ENCODE results near the gene TMPRSS13.
"Not testable (repeated sequence)": the region's sequence is repeated elsewhere in the genome, so short reads cannot be mapped to it uniquely, and the experiment has no call there.

The TMPRSS13 gene

GRCh38 chr11:117869604-117870003 is 59.6 kb downstream of the TMPRSS13 start:
- DNase-seq: no peak

GRCh38 chr11:117868815-117869561 is 60.2 kb downstream of the TMPRSS13 start:
- no peak for DNase-seq

DNA sequence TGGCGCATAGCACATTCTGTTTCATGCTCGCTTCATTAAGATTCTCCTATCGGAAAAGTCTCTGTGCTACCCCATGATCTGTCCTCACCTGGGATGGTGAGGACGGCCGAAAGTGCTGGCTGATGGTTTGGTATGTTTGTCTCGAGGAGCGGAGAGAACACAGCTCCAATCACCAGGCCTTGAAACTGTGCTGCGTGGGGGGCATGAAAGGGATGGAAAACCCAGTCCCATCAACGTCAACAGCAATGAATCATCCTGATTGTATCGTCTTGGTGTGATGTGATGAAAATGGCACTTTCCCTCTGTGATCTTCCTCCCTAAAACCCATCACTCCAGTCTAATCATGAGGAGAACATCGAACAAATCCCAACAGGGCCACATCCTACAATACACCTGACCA is 61.1 kb downstream of the TMPRSS13 start:
- DNase-seq: no peak

GRCh38 chr11:117866526-117866925 is 62.7 kb downstream of the TMPRSS13 start:
- no peak for DNase-seq

DNA sequence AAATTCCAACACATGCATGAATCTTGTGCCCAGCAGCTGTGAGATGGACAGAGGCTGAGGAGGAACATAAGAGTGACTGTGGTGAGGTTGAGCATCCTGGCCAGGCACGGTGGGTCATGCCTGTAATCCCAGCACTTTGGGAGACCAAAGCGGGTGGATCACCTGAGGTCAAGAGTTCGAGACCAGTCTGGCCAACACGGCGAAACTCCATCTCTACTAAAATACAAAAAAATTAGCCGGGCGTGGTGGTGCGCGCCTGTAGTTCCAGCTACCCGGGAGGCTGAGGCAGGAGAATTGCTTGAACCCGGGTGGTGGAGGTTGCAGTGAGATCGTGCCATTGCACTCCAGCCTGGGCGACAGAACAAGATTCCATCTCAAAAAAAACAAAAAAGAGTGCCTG is 63.7 kb downstream of the TMPRSS13 start:
- DNase-seq: not testable (repeated sequence)

DNA sequence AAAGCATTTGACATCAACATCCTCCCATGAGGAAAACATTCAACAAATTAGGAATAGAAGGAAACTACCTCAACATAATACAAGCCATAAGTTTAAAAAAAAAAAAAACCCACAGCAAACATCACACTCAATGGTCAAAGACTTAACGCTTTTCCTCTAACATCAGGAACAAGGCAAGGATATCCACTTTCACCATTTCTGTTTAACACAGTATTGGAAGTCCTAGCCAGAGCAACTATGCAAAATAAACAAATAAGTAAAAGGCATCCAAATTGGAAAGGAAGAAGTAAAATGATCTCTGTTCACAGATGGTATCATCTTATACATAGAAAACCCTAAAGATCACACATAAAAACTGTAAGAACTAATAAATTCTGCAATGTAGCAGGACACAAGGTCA is 65.8 kb downstream of the TMPRSS13 start:
- DNase-seq: no peak

GRCh38 chr11:117862753-117863152 is 66.4 kb downstream of the TMPRSS13 start:
- no peak for DNase-seq

- DNase-seq: no peak
Measured at GRCh38 chr11:117862019-117862725, 67.0 kb downstream of the TMPRSS13 start.

DNA sequence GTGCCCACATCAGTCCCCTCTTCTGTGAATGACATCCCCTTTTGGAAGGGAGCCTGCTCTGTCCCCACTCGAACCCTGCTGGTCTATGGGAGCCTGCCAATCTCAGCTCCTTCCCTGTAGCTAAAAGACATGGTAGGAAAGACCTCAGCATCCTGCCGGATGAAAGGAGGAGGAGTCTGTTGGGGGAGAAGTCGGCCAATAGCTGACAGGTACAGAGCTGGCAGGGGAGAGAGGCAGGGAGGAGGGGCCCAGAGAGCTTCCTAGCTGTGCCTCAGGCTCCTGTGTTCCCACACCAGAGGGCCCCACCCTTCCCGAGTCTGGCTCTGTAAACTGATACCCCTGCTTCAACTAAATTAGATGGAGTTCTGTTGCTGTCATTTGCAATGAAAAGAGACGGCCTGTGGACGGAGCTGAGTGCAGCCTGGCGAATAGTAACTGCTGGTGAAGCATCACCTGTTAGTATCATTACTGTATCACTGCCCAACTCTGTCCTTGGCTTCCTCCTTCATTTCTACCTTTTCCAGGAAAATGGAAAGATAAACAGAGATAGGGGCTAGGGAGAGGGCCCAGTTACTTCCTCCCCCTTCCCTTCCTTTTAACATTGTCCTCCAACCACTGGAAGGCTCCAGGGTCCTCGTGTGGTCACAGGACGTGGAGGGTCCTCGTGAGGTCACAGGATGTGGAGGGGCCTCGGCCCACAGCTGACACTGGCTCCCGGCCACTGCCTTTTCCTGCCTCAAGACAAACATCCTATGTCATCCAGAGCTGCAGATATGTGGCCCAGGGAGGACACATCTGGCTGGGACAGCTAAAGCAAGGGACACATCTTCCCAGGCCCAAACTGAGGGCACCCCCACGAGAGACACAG is 67.8 kb downstream of the TMPRSS13 start:
- DNase-seq: no peak

DNA sequence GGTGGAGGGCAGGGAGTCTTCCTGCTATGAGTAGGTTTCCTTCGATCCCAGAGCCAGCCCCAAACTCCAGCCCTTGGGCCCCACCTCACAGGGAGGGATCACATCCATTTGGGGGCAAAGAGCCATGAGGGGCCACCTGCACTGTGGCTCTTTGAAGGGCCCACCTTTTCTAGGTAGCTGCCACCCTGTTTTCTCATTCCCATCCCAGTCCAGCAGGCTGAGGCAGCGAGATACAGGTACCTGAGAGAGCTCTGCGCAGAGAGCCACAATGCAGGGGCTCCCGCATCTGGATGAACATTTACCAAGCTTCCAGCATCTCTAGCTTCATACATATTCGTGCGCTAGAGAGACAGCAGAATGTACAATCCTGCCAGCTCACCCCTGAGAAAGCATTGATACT is 69.1 kb downstream of the TMPRSS13 start:
- DNase-seq: no peak

DNA sequence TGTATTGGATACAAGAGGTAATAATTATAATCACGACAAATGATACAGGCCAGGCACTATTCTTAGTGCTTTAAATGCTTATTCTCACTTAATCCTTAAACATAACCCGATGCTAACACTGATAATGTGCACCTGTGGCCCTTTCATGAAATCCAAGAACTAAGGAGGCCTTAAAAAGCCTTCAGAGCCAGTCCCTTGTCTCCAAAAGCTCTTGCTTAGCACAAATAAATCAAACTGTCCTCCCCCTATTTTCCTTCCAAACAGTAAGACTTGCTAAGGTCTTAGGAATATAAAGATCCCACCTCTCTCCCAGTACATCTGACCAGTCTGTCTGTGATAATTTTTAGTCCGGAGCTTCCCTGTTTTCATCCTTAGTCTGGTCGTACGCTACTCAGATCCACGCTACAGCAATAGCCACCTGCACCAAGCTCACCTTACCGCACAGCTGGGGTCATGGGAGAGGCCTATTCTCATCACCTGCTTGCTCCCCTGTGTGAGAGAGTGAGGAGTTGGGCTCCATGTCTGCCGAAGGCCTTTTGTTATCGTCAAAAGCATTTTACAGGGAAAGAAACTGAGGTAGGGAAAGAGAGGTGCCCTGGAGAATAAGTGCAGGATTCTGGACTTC is 69.6 kb downstream of the TMPRSS13 start:
- DNase-seq: no peak

DNA sequence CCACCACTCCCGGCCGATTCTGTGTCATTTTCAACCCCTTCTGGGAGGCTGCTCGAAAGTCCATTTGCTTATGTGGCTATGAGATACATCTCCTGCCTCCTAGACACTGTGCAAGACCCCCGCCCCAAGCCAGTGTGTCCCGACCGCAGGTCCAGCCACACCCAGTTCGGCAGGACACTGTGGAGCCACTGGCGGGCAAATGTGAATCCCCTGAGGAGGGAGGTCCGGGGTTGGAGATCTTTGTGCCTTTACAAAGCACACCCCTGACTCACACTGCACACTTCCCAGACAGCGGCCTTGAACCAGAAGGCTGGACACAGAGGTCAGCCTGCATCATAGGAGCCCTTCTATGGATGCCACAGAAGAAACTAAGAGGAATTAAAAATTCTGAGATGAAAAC is 70.1 kb downstream of the TMPRSS13 start:
- no peak for DNase-seq

DNA sequence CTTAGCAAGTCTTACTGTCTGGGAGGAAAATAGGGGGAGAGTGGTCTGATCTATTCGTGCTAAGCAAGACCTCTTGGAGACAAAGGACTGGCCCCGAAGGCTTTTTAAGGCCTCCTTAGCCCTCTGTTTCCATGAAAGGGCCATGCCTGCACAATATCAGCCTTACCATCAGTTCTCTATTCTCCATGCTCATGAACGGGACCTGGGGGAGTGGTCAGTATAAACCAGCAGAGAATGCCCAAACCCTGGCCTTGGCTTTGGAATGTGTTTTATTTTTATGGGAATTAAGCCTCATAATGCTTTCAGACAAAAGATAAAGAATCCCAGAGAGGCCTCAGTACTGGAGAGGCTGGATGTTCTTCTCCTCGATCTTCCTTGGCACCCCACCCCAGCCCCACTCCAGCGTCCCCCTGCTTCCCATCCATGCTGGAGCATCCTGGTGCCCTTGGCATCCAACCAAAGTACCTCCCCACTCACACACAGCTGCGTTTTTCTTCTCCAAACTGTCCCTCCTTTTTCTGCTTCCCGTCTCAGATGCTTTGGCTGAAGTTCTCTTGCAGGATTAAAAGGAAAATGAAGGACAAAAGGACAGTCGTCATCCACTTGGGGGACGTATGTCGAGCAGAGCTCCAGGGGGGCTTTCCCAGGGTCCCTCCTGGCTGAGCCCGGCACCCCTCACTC is 71.3 kb downstream of the TMPRSS13 start:
- no peak for DNase-seq

- no peak for DNase-seq
Measured at GRCh38 chr11:117855912-117856651, 73.1 kb downstream of the TMPRSS13 start.

DNA sequence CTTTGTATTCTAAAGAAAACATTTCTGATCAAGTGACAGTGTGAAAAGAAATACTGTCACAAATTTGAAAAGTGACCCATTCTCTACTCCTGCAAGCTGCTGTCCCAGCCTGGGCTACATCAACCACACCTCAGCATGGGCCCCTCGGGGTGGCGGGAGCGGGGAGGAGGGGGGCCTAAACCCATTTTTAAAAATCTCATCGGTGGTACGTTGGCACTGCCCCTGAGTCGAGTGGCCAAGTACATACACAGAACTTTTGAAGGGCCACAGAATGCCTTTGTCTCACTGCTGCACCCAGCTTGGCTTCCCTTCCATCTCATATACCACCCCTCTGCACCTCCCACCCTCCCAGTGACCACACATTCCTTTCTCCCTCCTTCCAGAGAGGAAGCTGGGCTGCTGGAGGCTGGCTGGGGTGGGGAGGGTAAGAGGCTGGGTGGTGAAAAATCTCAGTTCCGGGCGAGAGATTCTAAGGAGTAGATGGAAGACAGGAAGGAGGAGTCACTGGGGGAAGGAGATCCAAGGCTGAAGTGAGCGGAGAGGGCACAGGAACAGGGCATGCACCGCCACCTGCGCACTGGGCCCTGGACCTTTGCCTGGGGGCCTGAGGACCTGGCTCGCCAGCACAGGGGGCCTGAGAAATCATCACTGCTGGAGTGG is 73.9 kb downstream of the TMPRSS13 start:
- no peak for DNase-seq

DNA sequence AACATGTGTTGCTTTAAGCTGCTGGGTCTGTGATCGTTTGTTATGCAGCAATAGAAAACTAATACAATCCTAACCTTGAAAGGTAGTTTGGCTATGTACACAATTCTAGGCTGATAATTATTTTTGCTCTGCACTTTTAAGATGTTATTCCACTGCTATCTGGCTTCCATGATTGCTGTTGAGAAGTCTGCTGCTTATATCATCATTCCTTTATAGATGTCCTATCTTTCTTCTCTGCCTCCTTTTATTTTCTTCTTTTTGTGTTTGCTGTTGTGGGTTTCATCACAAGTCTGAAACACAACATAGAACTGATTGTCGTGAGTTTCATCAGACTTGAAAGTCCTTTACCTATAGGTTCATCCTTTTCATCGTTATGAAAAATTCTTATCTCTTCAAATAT is 76.9 kb downstream of the TMPRSS13 start:
- no peak for DNase-seq

DNA sequence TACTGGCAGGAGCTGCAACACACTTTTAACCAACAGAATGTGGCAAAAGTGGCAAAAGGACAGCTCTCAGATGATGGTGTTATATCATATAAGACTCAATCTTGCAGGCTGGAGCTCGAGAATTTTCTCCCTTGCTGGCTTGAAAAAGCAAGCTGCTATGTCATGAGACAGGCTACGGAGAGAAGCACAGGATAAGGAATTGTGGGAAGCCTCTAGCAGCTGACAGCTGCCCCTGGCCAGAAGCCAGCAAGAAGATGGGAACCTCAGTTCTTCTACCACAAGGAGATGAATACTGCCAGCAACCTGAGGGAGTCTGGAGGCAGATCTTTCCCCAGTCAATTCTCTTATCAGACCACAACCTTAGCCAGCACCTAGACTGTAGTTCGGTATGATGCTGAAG is 77.3 kb downstream of the TMPRSS13 start:
- no peak for DNase-seq

- no peak for DNase-seq
Measured at GRCh38 chr11:117851106-117851505, 78.1 kb downstream of the TMPRSS13 start.
